Ishikawa (cell line): Measurements from ENCODE around the gene HBB.

ENCODE experiments used
- CEBPB ChIP-seq: IDR thresholded peaks from 2 replicates; pipeline ENCODE4 v1.6.1; 2012
- CREB1 ChIP-seq: IDR thresholded peaks from 2 replicates; pipeline ENCODE4 v1.6.1; 2012; ENCODE audit warnings: low read depth
- EGR1 ChIP-seq: IDR thresholded peaks from 2 replicates; pipeline ENCODE4 v1.6.1; 2012
- EP300 ChIP-seq: IDR thresholded peaks from 2 replicates; pipeline ENCODE4 v1.6.1; 2012; ENCODE audit warnings: borderline replicate concordance
- FOXM1 ChIP-seq: IDR thresholded peaks from 2 replicates; pipeline ENCODE4 v1.6.1; 2012; ENCODE audit warnings: low read depth, borderline replicate concordance
- MAX ChIP-seq: IDR thresholded peaks from 2 replicates; pipeline ENCODE4 v1.6.1; 2012
- NFIC ChIP-seq: IDR thresholded peaks from 2 replicates; pipeline ENCODE4 v1.6.1; 2012
- RAD21 ChIP-seq: IDR thresholded peaks from 2 replicates; pipeline ENCODE4 v1.6.1; 2012; ENCODE audit warnings: low read depth
- REST ChIP-seq: IDR thresholded peaks from 2 replicates; pipeline ENCODE4 v1.6.1; 2012; ENCODE audit warnings: low read depth, mild to moderate bottlenecking
- TAF1 ChIP-seq: IDR thresholded peaks from 2 replicates; pipeline ENCODE4 v1.6.1; 2012; ENCODE audit warnings: low read depth, mild to moderate bottlenecking
- TCF12 ChIP-seq: IDR thresholded peaks from 2 replicates; pipeline ENCODE4 v1.6.1; 2012; ENCODE audit warnings: low read depth
- TEAD4 ChIP-seq: IDR thresholded peaks from 2 replicates; pipeline ENCODE4 v1.6.1; 2012
- USF1 ChIP-seq: IDR thresholded peaks from 2 replicates; pipeline ENCODE4 v1.6.1; 2012
- YY1 ChIP-seq: IDR thresholded peaks from 2 replicates; pipeline ENCODE4 v1.6.1; 2012; ENCODE audit warnings: low read depth
- ZBTB7A ChIP-seq: IDR thresholded peaks from 2 replicates; pipeline ENCODE4 v1.6.1; 2012; ENCODE audit warnings: low read depth

Gene HBB

GRCh38 chr11:5233307-5233706 lies 6.4 kb upstream of the HBB start:
- TF ChIP-seq TEAD4, result no peak
- no peak for TF ChIP-seq ZBTB7A
- no peak for TF ChIP-seq REST
- no peak for TF ChIP-seq TCF12
- no peak for TF ChIP-seq USF1
- TF ChIP-seq FOXM1, result no peak
- TF ChIP-seq NFIC, result no peak
- TF ChIP-seq EGR1, result no peak
- TF ChIP-seq CEBPB, result no peak
- TF ChIP-seq MAX, result no peak
- no peak for TF ChIP-seq TAF1
- TF ChIP-seq EP300, result no peak
- TF ChIP-seq CREB1, result no peak
- TF ChIP-seq YY1, result no peak
- no peak for TF ChIP-seq RAD21

- TF ChIP-seq TCF12, result no peak
- no peak for TF ChIP-seq CREB1
- no peak for TF ChIP-seq MAX
- TF ChIP-seq RAD21, result no peak
- TF ChIP-seq CEBPB, result no peak
- no peak for TF ChIP-seq NFIC
- TF ChIP-seq REST, result no peak
- TF ChIP-seq TAF1, result no peak
- TF ChIP-seq YY1, result no peak
- TF ChIP-seq EP300, result no peak
- no peak for TF ChIP-seq ZBTB7A
- TF ChIP-seq USF1, result no peak
- TF ChIP-seq EGR1, result no peak
- no peak for TF ChIP-seq FOXM1
Observed at GRCh38 chr11:5232821-5233220, 6.0 kb upstream of the HBB start.

GRCh38 chr11:5232176-5232575 lies 5.3 kb upstream of the HBB start:
- TF ChIP-seq RAD21, result no peak

GRCh38 chr11:5231111-5231510 lies 4.2 kb upstream of the HBB start:
- TF ChIP-seq EP300 (no peak), RAD21 (no peak), REST (no peak), TCF12 (no peak), TEAD4 (no peak), TAF1 (no peak), CREB1 (no peak), FOXM1 (no peak), ZBTB7A (no peak), EGR1 (no peak), NFIC (no peak)

- no peak for TF ChIP-seq FOXM1
- TF ChIP-seq REST, result no peak
- no peak for TF ChIP-seq USF1
- no peak for TF ChIP-seq RAD21
- TF ChIP-seq CREB1, result no peak
- no peak for TF ChIP-seq EP300
Observed at GRCh38 chr11:5230266-5230665, 3.4 kb upstream of the HBB start.
